Mesenchymal stem cell (in vitro differentiated cells and primary cell): ENCODE data around the gene SLC39A9.

Experiments
- DNase-seq: peaks from one replicate; pipeline ENCODE4 v3.0.0-alpha.2; 2013
- H2AFZ ChIP-seq: one replicate; pipeline ENCODE4 v1.6.1; 2013; ENCODE audit warnings: low read depth, mild to moderate bottlenecking, control low read depth, inconsistent platforms, low read length, moderate library complexity
- H2AK5ac ChIP-seq: 2 replicates; pipeline ENCODE4 v1.6.1; 2013; ENCODE audit warnings: low read length, moderate library complexity, mild to moderate bottlenecking, inconsistent platforms; ENCODE audit not compliant: severe bottlenecking
- H2BK120ac ChIP-seq: one replicate; pipeline ENCODE4 v1.6.1; 2013; ENCODE audit warnings: low read depth, mild to moderate bottlenecking, inconsistent platforms, low read length, moderate library complexity
- H2BK12ac ChIP-seq, 2 experiments: one replicate each; pipeline ENCODE4 v1.6.1; 2013; ENCODE audit warnings: inconsistent platforms in 2 of 2, low read length in 2 of 2, mild to moderate bottlenecking in 2 of 2, moderate library complexity in 2 of 2, control low read depth in 1 of 2
- H2BK15ac ChIP-seq: one replicate; pipeline ENCODE4 v1.6.1; 2013; ENCODE audit warnings: mild to moderate bottlenecking, low read depth, inconsistent platforms; ENCODE audit not compliant: poor library complexity, severe bottlenecking
- H2BK5ac ChIP-seq: 2 replicates; pipeline ENCODE4 v1.6.1; 2013; ENCODE audit warnings: low read depth, mild to moderate bottlenecking, low read length, control low read depth, inconsistent platforms; ENCODE audit not compliant: poor library complexity, severe bottlenecking
- H3K14ac ChIP-seq, 2 experiments: one replicate each; pipeline ENCODE4 v1.6.1; 2013; ENCODE audit warnings: inconsistent platforms in 2 of 2, low read length in 2 of 2, control low read depth in 1 of 2, mild to moderate bottlenecking in 1 of 2, moderate library complexity in 1 of 2
- H3K18ac ChIP-seq, 2 experiments: one replicate each; pipeline ENCODE4 v1.6.1; 2013; ENCODE audit warnings: inconsistent platforms in 2 of 2, low read length in 2 of 2, control low read depth in 1 of 2, low read depth in 1 of 2, mild to moderate bottlenecking in 1 of 2
- H3K23ac ChIP-seq, 2 experiments: one replicate each; pipeline ENCODE4 v1.6.1; 2013; ENCODE audit warnings: inconsistent platforms in 2 of 2, low read length in 2 of 2, mild to moderate bottlenecking in 2 of 2, moderate library complexity in 2 of 2, control low read depth in 1 of 2
- H3K27ac ChIP-seq: 2 replicates; pipeline ENCODE4 v1.5.1; 2013; ENCODE audit warnings: mild to moderate bottlenecking, moderate library complexity, low read length, control low read depth, inconsistent platforms; ENCODE audit not compliant: poor library complexity, severe bottlenecking
- H3K27me3 ChIP-seq, 2 experiments: 2 replicates each; pipeline versions ENCODE4 v1.6.1 to v1.7.0; 2013; ENCODE audit warnings: low read length in 2 of 2, mild to moderate bottlenecking in 2 of 2, moderate library complexity in 2 of 2, control low read depth in 1 of 2, inconsistent platforms in 1 of 2; ENCODE audit not compliant: control insufficient read depth in 1 of 2, insufficient read depth in 1 of 2
- H3K36me3 ChIP-seq, 2 experiments: 2 replicates each; pipeline versions ENCODE4 v1.6.1 to v1.7.0; 2013; ENCODE audit warnings: low read length in 2 of 2, control low read depth in 1 of 2, inconsistent platforms in 1 of 2, low read depth in 1 of 2, mild to moderate bottlenecking in 1 of 2; ENCODE audit not compliant: insufficient read depth in 2 of 2, control insufficient read depth in 1 of 2
- H3K4ac ChIP-seq, 2 experiments: one replicate each; pipeline ENCODE4 v1.6.1; 2013; ENCODE audit warnings: inconsistent platforms in 2 of 2, low read length in 2 of 2, mild to moderate bottlenecking in 2 of 2, moderate library complexity in 2 of 2, control low read depth in 1 of 2, low read depth in 1 of 2
- H3K4me1 ChIP-seq: 2 replicates; pipeline ENCODE4 v1.6.1; 2013; ENCODE audit warnings: low read depth, low read length, control low read depth; ENCODE audit not compliant: control insufficient read depth, insufficient read depth
- H3K4me2 ChIP-seq: 2 replicates; pipeline ENCODE4 v1.6.1; 2013; ENCODE audit warnings: low read length, mild to moderate bottlenecking, inconsistent platforms; ENCODE audit not compliant: poor library complexity, severe bottlenecking
- H3K4me3 ChIP-seq, 2 experiments: 2 replicates each; pipeline versions ENCODE4 v1.5.1 to v1.7.0; 2013; ENCODE audit warnings: low read length in 2 of 2, mild to moderate bottlenecking in 2 of 2, control low read depth in 1 of 2, low read depth in 1 of 2; ENCODE audit not compliant: insufficient read depth in 1 of 2
- H3K79me1 ChIP-seq: replicated peaks from 2 replicates; pipeline ENCODE4 v1.6.1; 2013; ENCODE audit warnings: mild to moderate bottlenecking, control low read depth, low read length, inconsistent platforms; ENCODE audit not compliant: poor library complexity, severe bottlenecking
- H3K9ac ChIP-seq: 2 replicates; pipeline ENCODE4 v1.7.0; 2013; ENCODE audit warnings: mild to moderate bottlenecking, low read length, moderate library complexity
- H3K9me3 ChIP-seq: 2 replicates; pipeline ENCODE4 v1.7.0; 2013; ENCODE audit warnings: mild to moderate bottlenecking, low read length; ENCODE audit not compliant: control insufficient read depth
- H4K8ac ChIP-seq: one replicate; pipeline ENCODE4 v1.6.1; 2013; ENCODE audit warnings: inconsistent platforms, mild to moderate bottlenecking, low read length, moderate library complexity
- H4K91ac ChIP-seq: one replicate; pipeline ENCODE4 v1.6.1; 2013; ENCODE audit warnings: mild to moderate bottlenecking, low read length, inconsistent platforms
- WGBS: methylation state at CpG from one replicate; pipeline ENCODE4 v1.1.7; 2013; ENCODE audit warnings: mixed read lengths; 5-methylcytosine and 5-hydroxymethylcytosine counted together

The SLC39A9 gene

GRCh38 chr14:69355607-69356281, 42.7 kb upstream of the SLC39A9 start:
- H3K27me3 ChIP-seq = peaks cover 0 to 33% of the 10 kb centered on the region in 2 experiments
- H4K8ac ChIP-seq = no peak overlapping the region
- H2AK5ac ChIP-seq = no peak overlapping the region
- H3K79me1 ChIP-seq = no peaks in the 10 kb centered on the region
- H4K91ac ChIP-seq = no peak overlapping the region
- peak; percentile 17 for DNase-seq
- peaks cover 0 to 5% of the 10 kb centered on the region in 2 experiments for H3K36me3 ChIP-seq
- peak overlapping the region in 1 of 2 experiments; percentile 35 for H3K4me3 ChIP-seq
- no peak overlapping the region for H3K4me2 ChIP-seq
- H2BK120ac ChIP-seq = no peak overlapping the region
- H3K4me1 ChIP-seq = peaks cover 12% of the 10 kb centered on the region
- no peak overlapping the region for H3K27ac ChIP-seq
- H2BK12ac ChIP-seq = no peak overlapping the region
- no peak overlapping the region for H2AFZ ChIP-seq
- no peaks in the 10 kb centered on the region for H3K9me3 ChIP-seq
- WGBS = 83% methylated on average over 6 of the region's 6 CpGs
- H3K4ac ChIP-seq = no peak overlapping the region
- H3K9ac ChIP-seq = peak overlapping the region; percentile 76
- H2BK15ac ChIP-seq = no peak overlapping the region
- H3K23ac ChIP-seq = no peak overlapping the region
- no peak overlapping the region for H3K18ac ChIP-seq
- H2BK5ac ChIP-seq = no peak overlapping the region
- no peak overlapping the region for H3K14ac ChIP-seq

- Histone ChIP-seq H3K79me1 (no peaks in the 10 kb centered on the region), H3K14ac (no peak overlapping the region), H3K9ac (no peak overlapping the region), H2AK5ac (no peak overlapping the region), H4K8ac (no peak overlapping the region), H2BK15ac (no peak overlapping the region), H4K91ac (no peak overlapping the region), H3K23ac (no peak overlapping the region), H3K9me3 (no peaks in the 10 kb centered on the region), H3K4ac (no peak overlapping the region), H3K4me1 (peaks cover 12% of the 10 kb centered on the region), H3K27ac (no peak overlapping the region), H3K27me3 (peaks cover 0 to 33% of the 10 kb centered on the region in 2 experiments), H3K4me2 (no peak overlapping the region), H3K36me3 (peaks cover 0 to 2% of the 10 kb centered on the region in 2 experiments), H2AFZ (no peak overlapping the region), H2BK120ac (no peak overlapping the region), H2BK12ac (no peak overlapping the region), H3K4me3 (no peak overlapping the region), H2BK5ac (no peak overlapping the region), H3K18ac (no peak overlapping the region)
- 77% methylated on average over 5 of the region's 7 CpGs for WGBS
- DNase-seq = no peak
These were observed 41.5 kb upstream of the SLC39A9 start for GRCh38 chr14:69356903-69357543.

DNA sequence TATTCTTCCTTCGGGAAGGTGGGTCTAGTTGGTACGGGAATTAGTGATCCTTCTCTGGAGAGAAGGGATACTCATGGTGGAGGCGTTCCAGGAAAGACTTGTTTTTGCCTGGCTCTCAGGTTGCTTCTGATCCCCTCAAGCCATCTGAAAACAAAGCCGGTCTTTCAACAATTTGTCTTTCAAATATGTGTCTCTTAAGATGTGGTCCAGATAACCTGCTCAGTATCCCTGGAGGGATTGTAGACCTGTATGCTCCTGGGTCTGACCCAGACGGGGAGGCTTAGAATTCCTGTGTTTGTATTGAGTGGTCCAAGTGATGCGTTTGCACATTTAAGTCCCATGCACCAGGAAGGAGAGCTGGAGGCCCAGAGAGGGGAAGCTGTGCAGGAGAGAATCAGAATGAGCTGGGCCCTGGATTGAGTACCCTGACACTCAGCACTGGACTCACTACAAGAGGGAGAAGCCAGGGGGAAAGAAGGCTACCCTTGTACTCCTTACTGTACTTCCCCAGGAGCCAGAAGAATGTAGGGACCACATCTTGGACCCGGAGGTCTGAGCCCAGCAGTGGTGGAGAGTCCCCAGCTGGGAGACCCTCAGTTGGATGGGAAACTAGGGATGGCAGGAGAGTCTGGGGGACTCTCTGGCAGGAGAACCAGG, 40.8 kb upstream of the SLC39A9 start:
- H3K4me3 ChIP-seq = no peak overlapping the region
- H3K14ac ChIP-seq = no peak overlapping the region
- H3K4me2 ChIP-seq = no peak overlapping the region
- no peak overlapping the region for H2BK15ac ChIP-seq
- no peaks in the 10 kb centered on the region for H3K9me3 ChIP-seq
- H2BK5ac ChIP-seq = no peak overlapping the region
- H2AK5ac ChIP-seq = no peak overlapping the region
- H3K79me1 ChIP-seq = no peaks in the 10 kb centered on the region
- no peak overlapping the region for H2BK12ac ChIP-seq
- 79% methylated on average over 7 of the region's 7 CpGs for WGBS
- H3K4ac ChIP-seq = no peak overlapping the region
- no peaks in the 10 kb centered on the region for H3K36me3 ChIP-seq
- H3K27me3 ChIP-seq = peaks cover 0 to 33% of the 10 kb centered on the region in 2 experiments
- peaks cover 12% of the 10 kb centered on the region for H3K4me1 ChIP-seq
- no peak overlapping the region for H4K8ac ChIP-seq
- DNase-seq = no peak
- no peak overlapping the region for H3K9ac ChIP-seq
- H4K91ac ChIP-seq = no peak overlapping the region
- H2BK120ac ChIP-seq = no peak overlapping the region
- no peak overlapping the region for H3K27ac ChIP-seq
- H3K23ac ChIP-seq = no peak overlapping the region
- H3K18ac ChIP-seq = no peak overlapping the region
- no peak overlapping the region for H2AFZ ChIP-seq

- Histone ChIP-seq H2AK5ac (no peak overlapping the region), H3K27me3 (peaks cover 0 to 35% of the 10 kb centered on the region in 2 experiments), H3K4ac (no peak overlapping the region), H3K9me3 (no peaks in the 10 kb centered on the region), H4K8ac (no peak overlapping the region), H3K23ac (no peak overlapping the region), H2BK12ac (no peak overlapping the region), H3K9ac (no peak overlapping the region), H2BK5ac (no peak overlapping the region), H3K18ac (no peak overlapping the region), H3K4me3 (no peak overlapping the region), H4K91ac (no peak overlapping the region), H3K4me2 (no peak overlapping the region), H2AFZ (no peak overlapping the region), H2BK120ac (no peak overlapping the region), H3K79me1 (no peaks in the 10 kb centered on the region), H2BK15ac (no peak overlapping the region), H3K4me1 (peaks cover 13% of the 10 kb centered on the region), H3K36me3 (no peaks in the 10 kb centered on the region), H3K27ac (no peak overlapping the region), H3K14ac (no peak overlapping the region)
- no peak for DNase-seq
- WGBS = 78% methylated on average over 11 of the region's 12 CpGs
These were observed 40.1 kb upstream of the SLC39A9 start for GRCh38 chr14:69358233-69358963.
